ENCODE results near the gene NPAS4. TPM values are rescaled to one million over a fixed set of nuclear protein-coding genes. Genes with fewer than 3 reads are reported as not detected.

NPAS4 gene
- total RNA-seq, 1 donor from 2014 or later, result not detected

- Histone ChIP-seq H3K27me3 (no peaks in the 10 kb centered on the region), H3K27ac (no peak overlapping the region), H3K4me1 (peaks cover 10% of the 10 kb centered on the region), H3K4me3 (no peak overlapping the region), H3K9me3 (no peaks in the 10 kb centered on the region), H3K36me3 (peaks cover 7% of the 10 kb centered on the region)
- no peak for DNase-seq
- intact Hi-C loops (cut with DNase I), result no loop called here
- ATAC-seq, result no peak
- TF ChIP-seq, protein P1, sequence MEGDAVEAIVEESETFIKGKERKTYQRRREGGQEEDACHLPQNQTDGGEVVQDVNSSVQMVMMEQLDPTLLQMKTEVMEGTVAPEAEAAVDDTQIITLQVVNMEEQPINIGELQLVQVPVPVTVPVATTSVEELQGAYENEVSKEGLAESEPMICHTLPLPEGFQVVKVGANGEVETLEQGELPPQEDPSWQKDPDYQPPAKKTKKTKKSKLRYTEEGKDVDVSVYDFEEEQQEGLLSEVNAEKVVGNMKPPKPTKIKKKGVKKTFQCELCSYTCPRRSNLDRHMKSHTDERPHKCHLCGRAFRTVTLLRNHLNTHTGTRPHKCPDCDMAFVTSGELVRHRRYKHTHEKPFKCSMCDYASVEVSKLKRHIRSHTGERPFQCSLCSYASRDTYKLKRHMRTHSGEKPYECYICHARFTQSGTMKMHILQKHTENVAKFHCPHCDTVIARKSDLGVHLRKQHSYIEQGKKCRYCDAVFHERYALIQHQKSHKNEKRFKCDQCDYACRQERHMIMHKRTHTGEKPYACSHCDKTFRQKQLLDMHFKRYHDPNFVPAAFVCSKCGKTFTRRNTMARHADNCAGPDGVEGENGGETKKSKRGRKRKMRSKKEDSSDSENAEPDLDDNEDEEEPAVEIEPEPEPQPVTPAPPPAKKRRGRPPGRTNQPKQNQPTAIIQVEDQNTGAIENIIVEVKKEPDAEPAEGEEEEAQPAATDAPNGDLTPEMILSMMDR (IDR thresholded peaks at IDR 0.05), result no peak
These were observed 47.9 kb downstream of the NPAS4 start for GRCh38 chr11:66468691-66469090.

DNA sequence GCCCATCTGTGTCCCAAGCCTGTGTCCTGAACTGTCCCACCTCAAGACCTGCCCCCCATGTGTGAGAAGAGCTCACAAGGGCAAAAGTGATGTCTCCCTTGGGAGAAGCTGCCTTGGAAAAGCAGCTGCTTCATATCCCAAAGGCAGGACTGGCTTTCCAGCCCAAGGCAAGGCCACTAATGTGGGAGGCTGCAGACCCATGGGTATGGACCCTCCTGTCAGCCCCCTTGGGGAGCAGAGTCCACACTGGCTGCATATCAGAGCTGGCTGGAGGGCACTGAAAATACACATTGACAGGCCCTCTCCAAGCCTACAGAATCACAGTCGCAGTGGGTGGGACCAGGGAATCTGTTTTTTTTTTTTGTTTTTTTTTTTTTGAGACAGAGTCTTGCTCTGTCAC, 48.6 kb downstream of the NPAS4 start:
- ATAC-seq, result no peak
- no peak for DNase-seq
- Histone ChIP-seq H3K4me1 (peaks cover 10% of the 10 kb centered on the region), H3K27me3 (no peaks in the 10 kb centered on the region), H3K4me3 (no peak overlapping the region), H3K27ac (no peak overlapping the region), H3K36me3 (peaks cover 7% of the 10 kb centered on the region), H3K9me3 (no peaks in the 10 kb centered on the region)
- intact Hi-C loops (cut with DNase I), result no loop called here
- TF ChIP-seq, protein P1 (IDR thresholded peaks at IDR 0.05), result no peak

DNA sequence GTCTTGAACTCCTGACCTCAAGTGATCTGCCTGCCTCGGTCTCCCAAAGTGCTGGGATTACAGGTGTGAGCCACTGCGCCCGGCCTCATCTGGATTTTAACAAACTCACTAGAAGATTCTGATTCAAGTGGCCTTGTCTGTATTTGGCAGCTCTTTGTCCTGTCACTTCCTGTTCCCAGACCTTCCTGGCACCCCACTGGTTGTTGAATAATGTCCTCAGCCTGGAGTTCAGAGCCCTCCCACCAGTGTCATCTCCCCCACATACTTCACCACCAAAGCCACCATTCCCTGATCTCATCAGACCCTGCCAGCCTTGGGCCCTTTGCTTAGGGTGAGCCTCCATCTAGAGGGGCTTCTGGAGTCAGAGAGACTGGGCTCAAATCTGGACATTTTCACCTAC, 49.2 kb downstream of the NPAS4 start:
- intact Hi-C loops (cut with DNase I), result no loop called here
- no peak overlapping the region for H3K4me3 ChIP-seq
- H3K4me1 ChIP-seq, result peaks cover 10% of the 10 kb centered on the region
- H3K27me3 ChIP-seq, result no peaks in the 10 kb centered on the region
- ATAC-seq, result no peak
- H3K36me3 ChIP-seq, result peaks cover 7% of the 10 kb centered on the region
- TF ChIP-seq, protein P1 (IDR thresholded peaks at IDR 0.05), result no peak
- no peaks in the 10 kb centered on the region for H3K9me3 ChIP-seq
- H3K27ac ChIP-seq, result no peak overlapping the region
- no peak for DNase-seq

GRCh38 chr11:66471142-66471541, 50.3 kb downstream of the NPAS4 start:
- H3K27me3 ChIP-seq, result no peaks in the 10 kb centered on the region
- H3K4me3 ChIP-seq, result no peak overlapping the region
- ATAC-seq (no peak), DNase-seq (no peak)
- no peaks in the 10 kb centered on the region for H3K9me3 ChIP-seq
- peaks cover 10% of the 10 kb centered on the region for H3K4me1 ChIP-seq
- H3K36me3 ChIP-seq, result peaks cover 7% of the 10 kb centered on the region
- intact Hi-C loops (cut with DNase I), result no loop called here
- H3K27ac ChIP-seq, result no peak overlapping the region
- TF ChIP-seq, protein P1 (IDR thresholded peaks at IDR 0.05), result no peak

GRCh38 chr11:66472054-66472453, 51.2 kb downstream of the NPAS4 start:
- ATAC-seq (no peak), DNase-seq (no peak)
- H3K36me3 ChIP-seq, result peaks cover 7% of the 10 kb centered on the region
- H3K27ac ChIP-seq, result no peak overlapping the region
- H3K4me1 ChIP-seq, result peaks cover 10% of the 10 kb centered on the region
- H3K9me3 ChIP-seq, result no peaks in the 10 kb centered on the region
- TF ChIP-seq, protein P1 (IDR thresholded peaks at IDR 0.05), result no peak
- H3K27me3 ChIP-seq, result no peaks in the 10 kb centered on the region
- no peak overlapping the region for H3K4me3 ChIP-seq
- intact Hi-C loops (cut with DNase I), result no loop called here

DNA sequence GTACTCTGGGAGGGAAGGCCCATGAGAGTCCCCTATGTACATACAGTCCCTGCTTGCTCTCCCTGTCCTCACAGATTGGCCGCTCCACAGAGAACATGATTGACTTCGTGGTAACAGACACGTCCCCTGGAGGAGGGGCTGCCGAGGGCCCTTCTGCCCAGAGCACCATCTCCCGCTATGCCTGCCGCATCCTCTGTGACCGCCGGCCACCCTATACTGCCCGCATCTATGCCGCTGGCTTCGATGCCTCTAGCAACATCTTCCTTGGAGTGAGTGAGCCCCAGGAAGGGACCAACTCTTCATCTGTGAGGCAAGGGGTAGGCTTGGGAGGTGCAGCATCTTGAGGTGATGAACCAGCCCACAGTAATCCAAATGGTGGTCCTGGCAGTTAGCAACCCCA, 52.3 kb downstream of the NPAS4 start:
- ATAC-seq, result no peak
- H3K36me3 ChIP-seq, result peaks cover 7% of the 10 kb centered on the region
- H3K4me3 ChIP-seq, result no peak overlapping the region

More for the DNA sequence above, 52.3 kb downstream of the NPAS4 start:
- Histone ChIP-seq H3K27ac (no peak overlapping the region), H3K27me3 (no peaks in the 10 kb centered on the region), H3K9me3 (no peaks in the 10 kb centered on the region), H3K4me1 (peaks cover under 1% of the 10 kb centered on the region)
- intact Hi-C loops (cut with DNase I), result no loop called here
- DNase-seq, result no peak
- TF ChIP-seq, protein P1 (IDR thresholded peaks at IDR 0.05), result no peak
